GM12875 (cell line): ENCODE measurements around the gene ATL2.

Experiments used
- H3K4me3 ChIP-seq: one replicate; pipeline ENCODE4 v1.5.1; 2011; ENCODE audit warnings: low read depth, low read length, control low read depth
- CTCF ChIP-seq: IDR thresholded peaks from 2 replicates; pipeline ENCODE4 v1.5.1; 2011; ENCODE audit warnings: low read depth, mild to moderate bottlenecking, control low read depth, inconsistent platforms, low read length, moderate library complexity, borderline replicate concordance; ENCODE audit not compliant: insufficient read depth

The ATL2 gene

GRCh38 chr2:38301340-38301968 is 75.6 kb downstream of the ATL2 start:
- no peak for TF ChIP-seq CTCF
- H3K4me3 ChIP-seq, result no peak overlapping the region

GRCh38 chr2:38298539-38298938 is 78.5 kb downstream of the ATL2 start:
- no peak overlapping the region for H3K4me3 ChIP-seq
- no peak for TF ChIP-seq CTCF

GRCh38 chr2:38296197-38296780 is 80.8 kb downstream of the ATL2 start:
- H3K4me3 ChIP-seq, result no peak overlapping the region
- TF ChIP-seq CTCF, result no peak

- H3K4me3 ChIP-seq, result no peak overlapping the region
- TF ChIP-seq CTCF, result no peak
Observed at GRCh38 chr2:38294597-38294996, 82.5 kb downstream of the ATL2 start.

- no peak overlapping the region for H3K4me3 ChIP-seq
- TF ChIP-seq CTCF, result no peak
Observed at GRCh38 chr2:38293152-38293865, 83.8 kb downstream of the ATL2 start.

GRCh38 chr2:38290332-38290731 is 86.7 kb downstream of the ATL2 start:
- no peak overlapping the region for H3K4me3 ChIP-seq
- no peak for TF ChIP-seq CTCF

GRCh38 chr2:38284971-38285370 is 92.1 kb downstream of the ATL2 start:
- TF ChIP-seq CTCF, result no peak
- no peak overlapping the region for H3K4me3 ChIP-seq
